Measurements from ENCODE around the gene RPRD2. TPM values are rescaled to one million over a fixed set of nuclear protein-coding genes. Genes with fewer than 3 reads are reported as not detected.

RPRD2 gene
- total and polyA plus RNA-seq, 9 of the 15 experiments (the other 6 are each of a cell fraction or from before 2014, with no cell fraction given): 1.5 to 21.6 (median 7.7) TPM

- intact Hi-C loops (cut with micrococcal nuclease): loop anchor here (1.0 to 5.0 kb wide), 3 partner anchors 28 to 53 kb away; partner anchors contain the start of gene TARS2
- POLR2A ChIA-PET: interaction anchor here (0.6 to 2.9 kb wide), 15 partner anchors 8 to 371 kb away, joined by 3 to 18 read pairs (median 4); partner anchors contain the start of genes MCL1 and TARS2
- peak in 1 of 2 experiments; percentile 58; a peak in 1 of 4 replicates for TF ChIP-seq HDAC1 (IDR thresholded peaks at IDR 0.05)
- peak; percentile 15 for TF ChIP-seq FIP1L1 (IDR thresholded peaks at IDR 0.05; ENCODE audit: low read depth, low read length, poor library complexity, severe bottlenecking)
- TF ChIP-seq HNRNPL (IDR thresholded peaks at IDR 0.05; ENCODE audit: low read depth, low read length): no peak
- TF ChIP-seq ZNF778 (CRISPR knock-in tag; IDR thresholded peaks at IDR 0.05): no peak
- peak; percentile 82 for TF ChIP-seq ARID4B (CRISPR knock-in tag; IDR thresholded peaks at IDR 0.05)
- peak; percentile 99 for TF ChIP-seq NRF1 (conservative IDR thresholded peaks at IDR 0.05 in 1 of 2, IDR thresholded peaks at IDR 0.05 in 1 of 2)
- peak; percentile 62 to 86; a peak in 3 of 4 replicates for TF ChIP-seq MNT (conservative IDR thresholded peaks at IDR 0.05)
- no peak for TF ChIP-seq GMEB1 (CRISPR knock-in tag; IDR thresholded peaks at IDR 0.05)
- TF ChIP-seq EGR1 (conservative IDR thresholded peaks at IDR 0.05): peak; percentile 50; the same call in 1 of the 2 replicates
- TF ChIP-seq PHF21A (IDR thresholded peaks at IDR 0.05; ENCODE audit: borderline replicate concordance, low read depth): 0 out of 2 replicates have a peak, but pooled peaks have one; percentile 67
- no peak for TF ChIP-seq KAT7 (CRISPR knock-in tag; IDR thresholded peaks at IDR 0.05; ENCODE audit: borderline replicate concordance)
These were observed 151.5 kb downstream of the RPRD2 start, which contains the start of gene FALEC for GRCh38 chr1:150515328-150516049. Gene FALEC, plus strand, starts transcription at chr1:150515752.

More at GRCh38 chr1:150515328-150516049, 151.5 kb downstream of the RPRD2 start, which contains the start of gene FALEC:
- H3K36me3 ChIP-seq (ENCODE audit: control insufficient read depth, insufficient read depth, low read length): peaks cover 30% of the 10 kb centered on the region; the same call in 2 of the 3 replicates
- H4K20me1 ChIP-seq (replicated peaks; ENCODE audit: control insufficient read depth, insufficient read depth, low read length): no peaks in the 10 kb centered on the region
- H3K27ac ChIP-seq (ENCODE audit: extremely low read depth, low read depth, low read length): peak within 1 kb of the TSS; percentile 83
- peak within 1 kb of the TSS; percentile 82 to 98 for H3K9ac ChIP-seq (ENCODE audit: insufficient read depth in 1 of 2, low read depth in 2 of 2, low read length in 2 of 2)
- DNase-seq (ENCODE audit: extremely low read depth in 1 of 4, low spot score in 3 of 4): peak; percentile 97 to 99 (median 98)
- peak; percentile 97 for ATAC-seq
- WGBS (ENCODE audit: insufficient coverage, low coverage, missing lambda C conversion rate): under 1% methylated on average over 48 of the region's 54 CpGs
- no peaks in the 10 kb centered on the region for H3K9me3 ChIP-seq (replicated peaks; ENCODE audit: control insufficient read depth, insufficient read depth, low read depth, low read length)
- H3K27me3 ChIP-seq (ENCODE audit: control insufficient read depth in 2 of 2, insufficient read depth in 2 of 2, low read length in 2 of 2): no peaks in the 10 kb centered on the region
- CTCF ChIA-PET (ENCODE audit: low intra/inter-chr PET ratio): interaction anchor here (0.8 to 0.9 kb wide), 2 partner anchors 49 to 260 kb away, joined by 4 to 10 read pairs; no protein-coding TSS in a partner anchor
- no TSS peak for BruUV-seq (replicated peaks)
- H3K4me3 ChIP-seq: peak within 1 kb of the TSS; percentile 43
- in situ Hi-C loops (cut with MboI): no loop called here
- H3K9me1 ChIP-seq (ENCODE audit: control insufficient read depth, insufficient read depth, low read length): no peaks in the 10 kb centered on the region
- H3K4me1 ChIP-seq (replicated peaks in 1 of 2; ENCODE audit: control insufficient read depth in 2 of 2, insufficient read depth in 2 of 2, low read length in 2 of 2): peaks cover 28 to 42% of the 10 kb centered on the region in 2 experiments; a peak in 4 of 5 replicates
- H3K4me2 ChIP-seq (ENCODE audit: insufficient read depth, low read length): peak within 1 kb of the TSS; percentile 86
- H3K79me2 ChIP-seq (ENCODE audit: control insufficient read depth, insufficient read depth, low read length): peaks cover 13% of the 10 kb centered on the region; the same call in 1 of the 3 replicates
- peak within 1 kb of the TSS; percentile 97 for H2AFZ ChIP-seq (ENCODE audit: low read depth, low read length)
- peak; percentile 89 for FAIRE-seq
